Ecto neural progenitor cell (in vitro differentiated cells): ENCODE measurements around the gene ABCA4.
A peak's percentile ranks its signal among the peaks of the same experiment; 100 is the strongest.

Source experiments
- DNase-seq: peaks from one replicate; pipeline ENCODE4 v3.0.0-alpha.2; 2018; ENCODE audit warnings: low spot score

ABCA4 gene

GRCh38 chr1:94050675-94051074 is 70.3 kb downstream of the ABCA4 start:
- DNase-seq: no peak

GRCh38 chr1:94050254-94050653 is 70.7 kb downstream of the ABCA4 start:
- no peak for DNase-seq

- DNase-seq: no peak
These were observed 71.2 kb downstream of the ABCA4 start for GRCh38 chr1:94049791-94050190.

GRCh38 chr1:94048413-94049164 is 72.4 kb downstream of the ABCA4 start:
- DNase-seq: no peak

- no peak for DNase-seq
These were observed 73.0 kb downstream of the ABCA4 start for GRCh38 chr1:94047949-94048348.

- DNase-seq: peak; percentile 85
These were observed 75.4 kb downstream of the ABCA4 start for GRCh38 chr1:94045465-94046056.

GRCh38 chr1:94044891-94045290 is 76.1 kb downstream of the ABCA4 start:
- no peak for DNase-seq

GRCh38 chr1:94044290-94044790 is 76.6 kb downstream of the ABCA4 start:
- no peak for DNase-seq

GRCh38 chr1:94043738-94044289 is 77.1 kb downstream of the ABCA4 start:
- no peak for DNase-seq

GRCh38 chr1:94042388-94042787 is 78.6 kb downstream of the ABCA4 start:
- DNase-seq: no peak

- DNase-seq: no peak
These were observed 80.9 kb downstream of the ABCA4 start for GRCh38 chr1:94039871-94040569.

- peak; percentile 86 for DNase-seq
These were observed 81.5 kb downstream of the ABCA4 start for GRCh38 chr1:94039514-94039870.

GRCh38 chr1:94038511-94038910 is 82.4 kb downstream of the ABCA4 start:
- no peak for DNase-seq

GRCh38 chr1:94037392-94038229 is 83.3 kb downstream of the ABCA4 start:
- no peak for DNase-seq

- DNase-seq: no peak
These were observed 84.2 kb downstream of the ABCA4 start for GRCh38 chr1:94036730-94037129.

- DNase-seq: no peak
These were observed 87.1 kb downstream of the ABCA4 start for GRCh38 chr1:94033849-94034248.

GRCh38 chr1:94032637-94033036 is 88.3 kb downstream of the ABCA4 start:
- DNase-seq: no peak

- no peak for DNase-seq
These were observed 89.4 kb downstream of the ABCA4 start for GRCh38 chr1:94031591-94031990.

- DNase-seq: no peak
These were observed 89.8 kb downstream of the ABCA4 start for GRCh38 chr1:94031154-94031553.

- DNase-seq: no peak
These were observed 91.6 kb downstream of the ABCA4 start for GRCh38 chr1:94029130-94029993.
